GM10266 (cell line): ENCODE results near the gene MBOAT1.
"Not testable (repeated sequence)": the region's sequence is repeated elsewhere in the genome, so short reads cannot be mapped to it uniquely, and the experiment has no call there.

Experiments
- DNase-seq: peaks from one replicate; pipeline ENCODE4 v3.0.0; 2012; ENCODE audit errors: extremely low spot score
- TF ChIP-seq, protein P1 (sequence below): IDR thresholded peaks from 2 replicates; pipeline ENCODE4 v1.5.1; 2012; ENCODE audit warnings: mild to moderate bottlenecking, low read depth; ENCODE audit not compliant: control insufficient read depth, insufficient read depth; ENCODE audit errors: missing control alignments

MBOAT1 gene

DNA sequence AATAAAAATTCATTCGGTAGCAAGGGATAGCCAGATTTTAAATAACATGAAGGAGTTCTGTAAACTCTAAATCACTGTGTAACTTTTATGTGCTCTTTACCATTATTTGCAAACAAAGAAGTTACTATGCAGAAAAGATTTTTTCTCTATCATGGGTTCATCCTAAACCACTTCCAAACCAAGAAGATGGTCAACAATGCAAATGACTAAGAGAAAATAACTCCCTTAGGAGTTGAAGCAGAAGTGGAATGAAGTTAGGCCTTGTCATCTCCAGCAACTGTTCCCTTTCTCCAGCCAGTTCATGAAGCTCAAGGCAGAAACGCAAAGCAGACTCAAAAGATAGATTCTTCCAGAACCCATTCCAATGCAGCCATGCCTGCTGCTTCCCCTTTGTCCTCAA, 66.0 kb downstream of the MBOAT1 start:
- DNase-seq = no peak
- TF ChIP-seq, protein P1, sequence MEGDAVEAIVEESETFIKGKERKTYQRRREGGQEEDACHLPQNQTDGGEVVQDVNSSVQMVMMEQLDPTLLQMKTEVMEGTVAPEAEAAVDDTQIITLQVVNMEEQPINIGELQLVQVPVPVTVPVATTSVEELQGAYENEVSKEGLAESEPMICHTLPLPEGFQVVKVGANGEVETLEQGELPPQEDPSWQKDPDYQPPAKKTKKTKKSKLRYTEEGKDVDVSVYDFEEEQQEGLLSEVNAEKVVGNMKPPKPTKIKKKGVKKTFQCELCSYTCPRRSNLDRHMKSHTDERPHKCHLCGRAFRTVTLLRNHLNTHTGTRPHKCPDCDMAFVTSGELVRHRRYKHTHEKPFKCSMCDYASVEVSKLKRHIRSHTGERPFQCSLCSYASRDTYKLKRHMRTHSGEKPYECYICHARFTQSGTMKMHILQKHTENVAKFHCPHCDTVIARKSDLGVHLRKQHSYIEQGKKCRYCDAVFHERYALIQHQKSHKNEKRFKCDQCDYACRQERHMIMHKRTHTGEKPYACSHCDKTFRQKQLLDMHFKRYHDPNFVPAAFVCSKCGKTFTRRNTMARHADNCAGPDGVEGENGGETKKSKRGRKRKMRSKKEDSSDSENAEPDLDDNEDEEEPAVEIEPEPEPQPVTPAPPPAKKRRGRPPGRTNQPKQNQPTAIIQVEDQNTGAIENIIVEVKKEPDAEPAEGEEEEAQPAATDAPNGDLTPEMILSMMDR = no peak

DNA sequence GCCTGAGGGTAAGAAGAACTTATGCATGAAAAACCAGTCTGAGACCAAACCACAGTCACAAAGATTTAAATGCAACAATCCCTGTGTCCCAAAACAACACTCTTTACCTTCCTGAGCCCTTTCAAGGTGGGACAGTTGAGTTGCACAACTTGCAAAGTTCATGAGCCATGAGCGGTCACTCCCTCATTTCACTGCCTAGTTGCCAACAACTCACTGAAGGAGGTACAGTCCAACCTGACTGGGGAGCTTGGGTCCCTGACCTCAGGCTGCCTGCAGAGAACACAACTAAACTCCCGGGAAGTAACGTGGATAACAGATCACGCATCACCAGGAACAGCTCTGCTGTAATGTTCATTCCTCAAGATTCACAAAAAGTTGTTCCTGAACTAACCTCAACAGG, 69.4 kb downstream of the MBOAT1 start:
- no peak for DNase-seq
- TF ChIP-seq, protein P1 = no peak

DNA sequence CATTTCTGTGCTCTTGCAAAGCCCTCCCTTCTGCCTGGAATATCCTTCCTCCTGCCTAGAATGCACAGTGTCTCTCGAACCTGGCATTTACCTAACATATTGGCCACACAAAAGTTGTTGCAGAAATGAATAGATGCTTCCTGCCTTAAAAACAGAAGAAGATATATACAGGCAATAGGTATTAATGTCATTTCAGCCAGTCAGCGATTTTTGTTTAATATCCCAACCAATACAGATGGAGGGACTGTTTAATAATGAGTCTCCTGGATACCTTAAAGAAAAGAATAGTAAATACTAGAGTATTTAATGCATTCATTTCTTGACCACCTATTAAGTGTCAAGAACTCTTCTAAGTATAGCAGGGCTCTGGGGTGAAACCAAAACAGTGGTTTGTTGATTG, 70.3 kb downstream of the MBOAT1 start:
- TF ChIP-seq, protein P1 = no peak
- DNase-seq = no peak

DNA sequence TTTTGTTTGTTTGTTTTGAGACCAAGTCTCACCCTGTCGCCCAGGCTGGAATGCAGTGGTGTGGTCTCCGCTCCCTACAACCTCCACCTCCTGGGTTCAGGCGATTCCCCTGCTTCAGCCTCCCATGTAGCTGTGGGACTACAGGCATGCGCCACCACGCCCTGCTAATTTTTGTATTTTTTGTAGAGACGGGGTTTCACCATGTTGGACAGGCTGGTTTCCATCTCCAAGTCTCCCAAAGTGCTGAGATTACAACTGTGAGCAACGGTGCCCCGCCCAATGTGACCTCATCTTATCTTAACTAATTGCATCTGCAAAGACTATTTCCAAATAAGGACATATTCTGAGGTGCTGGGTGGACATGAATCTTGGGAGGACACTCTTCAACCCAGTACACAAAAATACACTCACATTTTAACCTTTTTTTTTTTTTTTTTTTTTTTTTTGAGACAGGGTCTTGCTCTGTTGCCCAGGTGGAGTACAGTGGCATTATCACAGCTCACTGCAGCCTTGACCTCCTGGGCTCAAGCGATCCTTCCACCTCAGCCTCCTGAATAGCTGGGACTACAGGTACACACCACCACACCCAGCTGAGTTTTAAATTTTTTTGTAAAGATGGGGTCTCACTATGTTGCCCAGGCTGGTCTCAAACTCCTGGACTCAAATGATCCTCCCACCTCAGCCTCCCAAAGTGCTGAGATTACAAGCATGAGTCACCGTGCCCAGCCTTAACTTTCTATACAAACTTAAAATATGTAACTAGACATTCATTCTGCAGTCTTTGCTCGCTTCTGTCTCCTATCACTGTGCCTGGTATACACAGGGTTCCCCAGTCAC, 72.9 kb downstream of the MBOAT1 start:
- not testable (repeated sequence) for DNase-seq

DNA sequence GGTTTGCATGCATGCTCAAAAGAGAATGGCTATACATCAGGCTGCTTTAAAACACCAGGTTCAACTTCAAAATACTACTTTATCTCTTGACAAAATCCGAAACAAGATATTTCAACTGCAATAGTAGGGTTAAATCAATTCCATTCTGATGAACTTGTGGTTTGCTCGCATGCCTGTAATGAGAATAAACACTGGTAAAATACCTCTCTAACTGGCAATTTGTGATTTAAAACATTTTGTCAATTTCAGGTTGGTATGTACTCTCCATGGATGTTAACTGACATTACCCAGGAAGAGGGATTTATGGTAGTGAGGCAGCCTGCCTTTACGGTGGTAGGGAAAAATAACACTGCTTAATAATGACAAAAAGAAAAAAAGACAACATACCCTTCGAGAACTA, 74.4 kb downstream of the MBOAT1 start:
- no peak for DNase-seq
- TF ChIP-seq, protein P1 = no peak

DNA sequence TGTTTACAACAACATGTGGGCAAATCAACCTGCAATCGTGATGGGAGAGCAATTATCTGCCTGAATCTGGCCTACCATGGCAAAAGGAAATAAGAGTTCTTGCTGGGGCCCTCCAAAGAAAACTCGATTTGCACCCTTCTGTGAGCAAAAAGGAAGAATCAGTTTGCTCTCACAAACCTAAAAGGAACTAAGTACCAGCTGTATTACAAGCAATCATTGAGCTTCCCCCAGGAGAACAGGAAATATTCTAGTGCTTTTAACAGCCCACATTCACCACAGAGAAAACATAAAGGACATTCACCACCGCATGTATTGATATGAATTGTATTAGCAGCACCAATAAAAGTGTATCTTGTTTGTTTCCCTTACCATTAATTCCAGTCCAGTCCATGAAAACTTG, 75.0 kb downstream of the MBOAT1 start:
- no peak for DNase-seq
- TF ChIP-seq, protein P1 = no peak

DNA sequence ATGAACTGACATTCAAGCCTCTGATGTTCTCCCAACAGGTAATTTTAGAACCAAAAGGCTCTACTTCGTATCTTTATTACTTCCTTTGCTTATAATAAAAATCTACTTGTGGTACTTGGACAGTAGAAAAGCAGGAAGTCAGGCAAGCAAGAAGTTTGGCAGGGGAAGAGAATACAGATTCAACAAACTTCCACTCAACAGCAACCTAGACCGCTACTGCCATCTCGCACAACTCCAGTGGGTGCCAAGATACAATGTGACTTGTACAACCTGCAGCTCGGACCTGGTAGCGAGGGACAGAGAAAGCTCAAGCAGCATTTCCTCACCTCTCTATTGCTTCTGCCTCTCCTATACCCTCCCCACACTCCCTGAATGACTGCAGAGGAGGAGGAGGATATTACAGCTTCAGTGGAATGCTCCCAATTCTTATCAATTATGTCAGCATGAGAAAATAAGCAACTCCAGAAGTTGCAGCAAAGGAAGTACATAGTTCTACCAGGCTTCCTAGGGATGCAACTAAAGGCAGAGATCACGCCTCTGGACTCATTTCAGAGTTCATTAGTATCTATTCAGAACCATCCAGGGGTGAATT, 76.5 kb downstream of the MBOAT1 start:
- TF ChIP-seq, protein P1 = no peak
- DNase-seq = no peak
